Lower leg skin (tissue), 3 donors: ENCODE results near the gene CYP2U1.
"Not testable (repeated sequence)": the region's sequence is repeated elsewhere in the genome, so short reads cannot be mapped to it uniquely, and the experiment has no call there.

Experiments used
- POLR2A ChIP-seq, 2 donors: fragments of 450-650 bp; IDR thresholded peaks; one replicate each; pipeline ENCODE4 v1.6.1; 2016 to 2017; ENCODE audit warnings: antibody characterized with exemption in 2 of 2, mild to moderate bottlenecking in 1 of 2, moderate library complexity in 1 of 2
- TF ChIP-seq, protein P1 (sequence below), 3 donors: fragments of 450-650 bp; IDR thresholded peaks; one replicate each; pipeline ENCODE4 v1.5.1; 2016; ENCODE audit warnings: antibody characterized with exemption in 3 of 3, mild to moderate bottlenecking in 3 of 3, moderate library complexity in 2 of 3

DNA sequence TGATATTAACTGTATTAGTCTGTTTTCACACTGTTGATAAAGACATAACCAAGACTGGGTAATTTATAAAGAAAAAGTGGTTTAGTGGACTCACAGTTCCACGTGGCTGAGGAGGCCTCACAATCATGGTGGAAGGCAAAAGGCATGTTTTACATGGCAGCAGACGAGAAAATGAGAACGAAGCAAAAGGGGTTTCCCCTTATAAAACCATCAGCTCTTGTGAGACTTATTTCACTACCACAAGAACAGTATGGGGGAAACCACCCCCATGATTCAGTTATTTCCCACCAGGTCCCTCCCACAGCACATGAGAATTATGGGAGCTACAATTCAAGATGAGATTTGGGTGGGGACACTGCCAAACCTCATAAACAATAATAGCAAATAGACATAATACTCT lies 26.3 kb upstream of the CYP2U1 start:
- TF ChIP-seq, protein P1, sequence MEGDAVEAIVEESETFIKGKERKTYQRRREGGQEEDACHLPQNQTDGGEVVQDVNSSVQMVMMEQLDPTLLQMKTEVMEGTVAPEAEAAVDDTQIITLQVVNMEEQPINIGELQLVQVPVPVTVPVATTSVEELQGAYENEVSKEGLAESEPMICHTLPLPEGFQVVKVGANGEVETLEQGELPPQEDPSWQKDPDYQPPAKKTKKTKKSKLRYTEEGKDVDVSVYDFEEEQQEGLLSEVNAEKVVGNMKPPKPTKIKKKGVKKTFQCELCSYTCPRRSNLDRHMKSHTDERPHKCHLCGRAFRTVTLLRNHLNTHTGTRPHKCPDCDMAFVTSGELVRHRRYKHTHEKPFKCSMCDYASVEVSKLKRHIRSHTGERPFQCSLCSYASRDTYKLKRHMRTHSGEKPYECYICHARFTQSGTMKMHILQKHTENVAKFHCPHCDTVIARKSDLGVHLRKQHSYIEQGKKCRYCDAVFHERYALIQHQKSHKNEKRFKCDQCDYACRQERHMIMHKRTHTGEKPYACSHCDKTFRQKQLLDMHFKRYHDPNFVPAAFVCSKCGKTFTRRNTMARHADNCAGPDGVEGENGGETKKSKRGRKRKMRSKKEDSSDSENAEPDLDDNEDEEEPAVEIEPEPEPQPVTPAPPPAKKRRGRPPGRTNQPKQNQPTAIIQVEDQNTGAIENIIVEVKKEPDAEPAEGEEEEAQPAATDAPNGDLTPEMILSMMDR (IDR thresholded peaks at IDR 0.05), result not testable (repeated sequence)
- TF ChIP-seq POLR2A (IDR thresholded peaks at IDR 0.05), result not testable (repeated sequence)
